Sigmoid colon (tissue), 4 donors: ENCODE measurements around the gene TMEM145.

Source experiments
- EP300 ChIP-seq, 4 donors: sonication (generic); formaldehyde crosslinking; IDR thresholded peaks; one replicate each; pipeline ENCODE4 v1.6.1; 2017; ENCODE audit warnings: antibody characterized with exemption in 4 of 4
- POLR2A ChIP-seq, 2 donors: fragments of 450-650 bp; IDR thresholded peaks; one replicate each; pipeline ENCODE4 v1.6.1; 2016; ENCODE audit warnings: antibody characterized with exemption in 2 of 2, mild to moderate bottlenecking in 2 of 2, moderate library complexity in 2 of 2
- POLR2AphosphoS5 ChIP-seq, 4 donors: sonication (generic); formaldehyde crosslinking; IDR thresholded peaks; one replicate each; pipeline ENCODE4 v1.6.1; 2017; ENCODE audit warnings: antibody characterized with exemption in 4 of 4
- TF ChIP-seq, protein P1 (sequence below), 4 experiments: fragments of 450-650 bp in 3 of 4; fragments of 200-600 bp in 1 of 4; IDR thresholded peaks; one replicate each; pipeline ENCODE4 v1.5.1; 2016 to 2019; ENCODE audit warnings: antibody characterized with exemption in 4 of 4, mild to moderate bottlenecking in 3 of 4, moderate library complexity in 2 of 4

DNA sequence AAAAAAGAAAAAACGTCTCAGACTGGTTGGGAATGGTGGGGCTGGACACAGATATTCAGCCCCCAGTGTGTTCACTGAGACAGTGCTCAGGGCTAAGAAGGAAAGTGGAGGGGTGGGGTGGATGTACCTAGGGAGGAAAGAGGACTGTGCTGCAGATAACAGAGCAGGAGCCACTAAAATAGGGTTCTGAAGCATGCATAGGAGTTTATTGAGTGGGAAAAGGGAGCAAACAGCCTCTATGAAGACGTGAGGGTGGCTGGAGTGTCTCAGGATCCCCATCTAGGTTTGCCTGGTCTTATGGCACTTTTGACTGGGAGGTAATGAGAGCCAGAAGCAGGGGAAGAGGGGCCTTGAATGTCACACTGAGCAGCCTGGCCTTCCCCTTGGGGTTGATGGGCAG is 15.7 kb downstream of the TMEM145 start:
- TF ChIP-seq, protein P1, sequence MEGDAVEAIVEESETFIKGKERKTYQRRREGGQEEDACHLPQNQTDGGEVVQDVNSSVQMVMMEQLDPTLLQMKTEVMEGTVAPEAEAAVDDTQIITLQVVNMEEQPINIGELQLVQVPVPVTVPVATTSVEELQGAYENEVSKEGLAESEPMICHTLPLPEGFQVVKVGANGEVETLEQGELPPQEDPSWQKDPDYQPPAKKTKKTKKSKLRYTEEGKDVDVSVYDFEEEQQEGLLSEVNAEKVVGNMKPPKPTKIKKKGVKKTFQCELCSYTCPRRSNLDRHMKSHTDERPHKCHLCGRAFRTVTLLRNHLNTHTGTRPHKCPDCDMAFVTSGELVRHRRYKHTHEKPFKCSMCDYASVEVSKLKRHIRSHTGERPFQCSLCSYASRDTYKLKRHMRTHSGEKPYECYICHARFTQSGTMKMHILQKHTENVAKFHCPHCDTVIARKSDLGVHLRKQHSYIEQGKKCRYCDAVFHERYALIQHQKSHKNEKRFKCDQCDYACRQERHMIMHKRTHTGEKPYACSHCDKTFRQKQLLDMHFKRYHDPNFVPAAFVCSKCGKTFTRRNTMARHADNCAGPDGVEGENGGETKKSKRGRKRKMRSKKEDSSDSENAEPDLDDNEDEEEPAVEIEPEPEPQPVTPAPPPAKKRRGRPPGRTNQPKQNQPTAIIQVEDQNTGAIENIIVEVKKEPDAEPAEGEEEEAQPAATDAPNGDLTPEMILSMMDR (IDR thresholded peaks at IDR 0.05) = no peak
- TF ChIP-seq POLR2AphosphoS5 (IDR thresholded peaks at IDR 0.05) = no peak
- no peak for TF ChIP-seq POLR2A (IDR thresholded peaks at IDR 0.05)
- TF ChIP-seq EP300 (IDR thresholded peaks at IDR 0.05) = no peak
